NOMO-1 (cell line): ENCODE data around the gene ZNF862.
A peak's percentile ranks its signal among the peaks of the same experiment; 100 is the strongest.

Experiments
- DNase-seq, 2 experiments: peaks; one replicate each; lab custom pipeline; 2025; ENCODE audit not compliant: unreplicated experiment in 2 of 2; lab: John Stamatoyannopoulos, UW

ZNF862 gene

DNA sequence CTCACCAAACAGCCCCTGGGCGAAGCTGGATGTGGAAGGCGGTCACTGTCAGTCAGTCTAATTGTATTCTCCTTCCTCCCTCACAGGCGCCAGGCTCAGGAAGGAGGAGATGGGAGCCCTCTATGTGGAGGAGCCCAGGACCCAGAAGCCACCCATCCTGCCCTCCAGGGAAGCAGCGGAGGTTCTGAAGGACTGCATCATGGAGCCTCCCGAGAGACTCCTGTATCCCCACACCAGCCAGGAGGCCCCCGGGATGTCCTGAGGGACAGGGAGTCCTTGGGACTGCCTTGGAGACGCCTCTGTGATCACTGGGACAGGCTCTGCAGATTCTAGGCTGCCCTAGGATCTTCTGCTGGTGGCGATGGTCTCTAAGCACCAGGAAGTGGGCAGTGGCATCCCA, 25.8 kb downstream of the ZNF862 start:
- DNase-seq = no peak

DNA sequence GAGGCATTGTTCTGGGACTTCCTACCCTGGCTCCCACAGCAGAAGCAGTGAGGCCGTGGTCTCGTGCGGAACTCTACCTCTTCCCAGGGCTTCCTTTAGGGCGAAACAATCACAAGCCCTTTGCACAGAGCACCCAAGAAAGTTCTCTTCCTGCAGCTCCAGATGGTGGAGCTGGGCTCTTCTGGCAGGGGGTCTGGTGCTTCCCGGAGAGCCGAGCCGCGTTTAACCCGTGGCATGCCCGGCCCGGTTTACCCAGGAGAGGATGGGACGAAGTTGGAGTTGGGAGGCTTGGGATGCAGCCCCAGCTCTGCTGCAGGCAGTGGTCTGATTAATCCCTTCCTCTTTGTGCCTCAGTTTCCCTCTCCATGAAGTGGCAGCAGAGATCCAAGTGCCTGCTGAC, 26.6 kb downstream of the ZNF862 start:
- DNase-seq = no peak

DNA sequence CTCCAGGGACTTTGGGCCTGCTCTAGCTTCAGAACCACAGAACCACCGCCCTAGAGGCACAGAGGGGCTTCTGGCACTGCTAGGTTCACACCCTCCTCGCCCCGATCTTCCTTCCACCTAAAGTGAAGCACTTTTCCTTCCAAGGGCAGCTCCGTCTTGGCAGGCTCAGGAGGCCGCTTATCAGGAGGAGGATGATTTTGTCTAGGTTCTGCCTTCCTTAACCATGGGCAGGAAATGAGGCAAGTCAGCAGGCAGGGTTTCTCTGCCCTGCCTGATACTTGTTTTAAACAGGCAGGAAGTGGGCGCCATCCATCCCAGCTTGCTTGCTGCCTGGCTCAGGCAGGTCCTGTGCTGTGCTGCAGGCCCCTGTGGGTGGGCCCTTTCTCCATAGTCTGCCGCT, 27.3 kb downstream of the ZNF862 start:
- DNase-seq = no peak

DNA sequence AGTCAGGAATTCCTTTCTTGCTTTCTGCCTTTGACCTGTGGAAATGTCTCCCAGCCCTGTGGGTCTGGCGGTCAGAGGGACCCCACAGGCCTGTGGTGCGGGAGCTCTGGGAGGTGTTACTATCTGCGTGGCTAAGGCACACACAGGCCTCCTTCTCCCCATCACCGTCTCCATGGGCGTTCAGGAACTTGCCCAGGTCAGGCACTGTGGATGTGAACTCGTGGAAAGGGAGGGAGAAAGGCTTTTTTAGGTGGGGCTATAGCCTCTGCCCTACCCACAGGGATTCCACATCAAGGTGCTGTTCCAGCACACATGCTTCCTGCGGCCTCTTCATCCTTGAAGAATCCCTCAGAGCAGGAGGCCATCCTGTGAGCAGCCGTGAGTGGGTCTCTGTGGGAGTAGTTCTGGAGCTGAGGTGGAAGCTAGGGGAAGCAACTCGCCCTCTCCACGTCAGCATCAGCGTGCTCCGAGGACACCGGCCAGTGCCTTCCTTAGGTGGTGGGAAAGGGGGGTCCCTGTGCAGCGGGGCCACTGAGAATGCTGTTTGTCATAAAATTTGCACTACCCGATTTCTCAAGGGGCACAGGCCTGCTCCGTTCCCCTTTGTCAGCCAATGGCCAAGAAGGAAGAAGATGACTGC, 28.1 kb downstream of the ZNF862 start:
- DNase-seq = no peak

DNA sequence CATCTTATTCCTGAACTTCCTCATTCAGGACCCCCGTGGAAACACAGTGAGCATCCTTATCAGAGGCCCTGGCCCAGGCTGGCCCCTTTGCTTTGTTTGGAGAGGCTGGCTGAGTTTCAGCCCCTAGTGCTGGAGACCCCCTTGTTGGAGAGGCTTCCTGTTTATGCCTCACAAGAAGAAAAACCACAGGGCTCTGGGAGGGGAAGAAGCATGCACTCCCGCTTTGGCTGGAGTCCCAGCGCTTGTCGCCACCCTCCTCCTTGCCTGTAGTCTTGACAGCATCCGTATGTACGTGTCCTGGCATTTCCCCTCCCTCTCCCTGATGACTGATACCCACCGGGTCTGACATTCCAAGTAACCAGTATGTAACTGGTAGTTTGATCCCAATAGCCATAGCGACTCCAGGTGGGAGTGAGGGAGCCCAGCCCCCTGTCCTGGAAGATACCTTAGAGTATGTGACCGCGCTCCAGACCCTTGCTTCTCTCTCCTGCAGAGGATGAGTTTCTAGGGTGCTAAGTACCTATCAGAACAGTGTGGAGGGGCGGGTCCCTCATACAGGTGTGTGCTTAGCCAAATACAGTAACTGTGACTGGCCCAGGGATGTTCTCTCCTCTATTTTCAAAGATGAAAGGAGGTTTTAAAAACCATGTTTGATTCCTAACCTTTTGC, 28.7 kb downstream of the ZNF862 start:
- DNase-seq = no peak

DNA sequence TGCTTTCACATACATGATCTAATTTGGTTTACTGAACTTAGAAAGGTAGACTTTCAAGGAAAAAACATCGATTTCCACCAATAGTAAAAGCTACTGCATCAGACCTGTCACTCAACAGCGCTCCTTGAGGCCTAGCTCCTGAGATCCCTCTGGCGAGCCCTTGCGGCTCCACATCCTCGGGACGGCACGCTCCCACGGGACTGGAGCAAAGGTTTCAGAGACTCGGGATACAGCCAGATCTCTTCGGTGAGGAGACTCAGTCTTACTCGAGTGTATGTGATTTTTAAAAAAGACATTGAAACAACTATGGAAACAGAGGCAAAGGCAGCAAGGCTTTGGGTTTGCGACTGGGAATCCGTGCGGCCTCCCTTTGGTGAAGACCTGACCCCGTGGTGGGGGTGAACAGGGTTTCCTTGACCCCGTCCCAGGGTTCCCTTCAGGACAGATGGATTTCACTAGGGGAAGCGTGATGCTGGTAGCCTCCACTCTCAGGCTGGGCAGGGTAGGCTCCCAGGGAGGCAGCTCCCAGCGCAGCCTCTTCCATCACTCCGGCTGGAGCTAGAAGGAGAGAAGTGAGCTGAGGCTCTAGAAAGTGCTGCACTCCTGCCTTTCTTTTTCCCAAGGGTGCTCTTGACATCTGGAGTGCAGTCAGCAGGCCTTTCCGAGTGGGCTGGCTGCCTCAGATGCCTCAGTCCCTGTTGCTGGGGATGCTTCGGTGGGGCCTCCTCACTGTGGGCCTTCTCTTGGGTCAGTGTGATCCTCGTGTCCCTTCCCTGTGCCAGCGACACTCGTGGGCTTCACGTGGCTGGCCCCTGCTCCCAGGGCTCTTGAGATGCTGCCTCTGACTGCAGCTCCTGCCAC, 29.8 kb downstream of the ZNF862 start:
- no peak for DNase-seq

DNA sequence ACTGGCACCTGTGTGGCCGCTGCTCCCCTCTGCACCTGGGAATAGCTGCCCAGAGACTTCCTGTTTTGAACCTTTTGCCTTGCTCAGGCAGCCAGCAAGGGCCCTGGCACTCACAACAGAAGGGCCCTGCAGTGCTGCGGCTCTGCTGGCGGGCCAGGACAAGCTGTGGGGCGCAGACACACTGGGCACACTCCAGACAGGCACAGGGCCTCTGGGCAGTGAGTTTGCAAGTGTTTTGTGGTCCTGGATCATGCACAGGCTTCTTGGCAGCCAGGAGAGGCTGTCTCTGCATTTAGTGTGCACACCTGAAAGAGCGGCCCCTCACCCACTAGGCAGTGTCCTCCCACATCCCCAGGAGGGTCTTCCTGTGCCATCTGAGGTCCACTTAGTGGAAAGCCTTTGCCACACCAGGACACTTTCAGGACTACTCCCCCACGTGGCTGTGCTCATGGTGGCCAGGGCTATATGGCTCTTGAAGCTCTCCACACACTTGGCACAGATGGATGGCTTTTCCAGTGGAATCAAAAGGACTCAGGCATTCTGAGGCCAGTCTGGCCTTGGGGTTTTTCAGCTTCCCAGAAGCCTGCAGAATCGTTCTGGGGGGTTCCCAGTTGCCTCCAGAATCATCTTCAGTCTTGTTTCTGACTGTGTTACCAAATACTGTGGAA, 30.6 kb downstream of the ZNF862 start:
- no peak for DNase-seq

DNA sequence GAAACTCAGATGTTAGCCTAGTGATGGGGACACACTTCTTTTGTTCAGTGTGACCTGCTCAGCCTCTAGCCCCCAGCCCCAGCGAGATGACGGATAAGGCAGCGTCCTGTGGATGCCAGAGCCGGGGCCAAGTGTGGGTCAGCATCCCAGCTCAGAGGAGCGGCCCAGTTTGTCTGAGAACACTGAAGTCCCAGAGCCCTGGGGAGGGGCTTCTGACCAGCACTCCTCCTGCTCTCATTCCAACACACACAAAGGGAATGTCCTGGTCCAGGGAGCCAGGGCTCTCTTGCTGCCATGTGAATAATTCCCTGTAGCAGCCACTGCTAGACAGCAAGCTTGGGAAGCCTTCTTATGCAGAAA, 31.1 kb downstream of the ZNF862 start:
- DNase-seq = no peak

DNA sequence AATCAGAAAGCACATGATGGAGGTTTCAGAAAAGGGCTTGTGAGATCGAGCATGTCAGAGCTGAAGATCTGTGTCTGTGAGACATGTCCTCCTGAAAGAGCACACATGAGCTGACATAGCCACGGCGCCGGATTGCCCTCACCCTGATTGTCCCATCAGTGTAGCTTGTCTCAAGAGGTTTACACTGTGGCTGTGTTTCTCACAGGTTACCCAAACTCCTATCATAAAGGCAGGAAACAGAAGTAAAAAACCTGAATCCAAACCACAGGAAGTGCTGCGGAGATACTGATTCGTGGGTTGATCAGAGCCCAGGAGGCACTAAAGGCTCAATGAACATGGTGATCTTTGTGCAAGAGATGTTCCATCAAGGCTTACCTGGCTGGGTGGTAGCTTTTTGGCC, 31.7 kb downstream of the ZNF862 start:
- DNase-seq = no peak

DNA sequence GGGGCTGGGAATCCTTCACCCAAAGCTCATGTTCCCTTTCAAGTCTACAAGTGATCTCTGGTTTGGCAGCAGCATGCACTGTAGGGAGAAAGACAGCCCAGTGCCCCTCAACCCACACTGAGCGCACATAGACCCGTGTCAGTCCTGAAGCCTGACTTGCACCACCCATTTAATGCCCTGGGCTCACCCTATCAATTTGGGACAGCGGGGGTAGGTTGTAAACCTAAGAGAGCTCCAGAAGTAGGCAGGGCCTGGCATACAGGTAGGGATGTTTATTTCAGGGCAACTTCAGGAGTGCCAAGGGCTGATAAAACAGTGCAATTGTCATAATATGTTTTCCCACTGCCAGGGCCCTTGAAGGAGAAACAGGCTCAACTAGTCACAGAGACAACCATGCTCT, 32.1 kb downstream of the ZNF862 start:
- no peak for DNase-seq

DNA sequence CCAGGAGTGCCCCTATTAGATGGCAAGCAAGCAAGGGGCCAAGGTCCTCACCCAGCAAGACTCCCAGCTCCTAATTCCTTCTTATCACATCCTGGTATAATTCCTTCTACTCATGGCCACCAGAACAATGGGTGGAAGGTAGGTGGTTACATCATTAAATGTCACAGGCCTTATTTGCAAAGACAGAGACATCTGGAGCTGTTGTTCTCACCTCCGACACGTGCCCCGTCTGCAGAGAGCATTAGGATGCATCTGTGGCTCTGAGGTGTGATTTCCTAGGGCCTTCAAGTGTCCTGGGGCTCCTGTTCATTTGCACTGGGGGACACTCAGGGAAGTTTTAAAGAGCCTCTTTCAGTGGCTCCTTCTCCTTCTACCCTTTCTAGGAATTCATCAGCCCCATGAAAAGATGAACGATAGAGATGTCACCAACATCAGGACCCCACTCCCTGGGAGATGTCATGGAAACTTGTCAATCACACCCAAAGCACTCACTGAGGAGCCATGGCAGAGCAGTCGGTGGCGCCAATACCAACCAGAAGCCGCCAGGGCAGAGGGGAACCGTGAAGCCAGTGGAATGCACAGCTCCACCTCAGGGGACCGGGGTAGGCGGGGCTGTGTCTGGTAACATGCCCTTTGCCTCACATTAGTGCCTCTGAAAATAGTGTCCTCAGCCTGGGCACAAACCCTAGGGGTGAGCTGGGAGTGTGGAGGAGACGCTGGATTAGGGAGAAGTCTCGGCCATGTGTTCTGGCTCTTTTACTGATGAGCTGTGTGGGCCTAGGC, 32.7 kb downstream of the ZNF862 start:
- no peak for DNase-seq

DNA sequence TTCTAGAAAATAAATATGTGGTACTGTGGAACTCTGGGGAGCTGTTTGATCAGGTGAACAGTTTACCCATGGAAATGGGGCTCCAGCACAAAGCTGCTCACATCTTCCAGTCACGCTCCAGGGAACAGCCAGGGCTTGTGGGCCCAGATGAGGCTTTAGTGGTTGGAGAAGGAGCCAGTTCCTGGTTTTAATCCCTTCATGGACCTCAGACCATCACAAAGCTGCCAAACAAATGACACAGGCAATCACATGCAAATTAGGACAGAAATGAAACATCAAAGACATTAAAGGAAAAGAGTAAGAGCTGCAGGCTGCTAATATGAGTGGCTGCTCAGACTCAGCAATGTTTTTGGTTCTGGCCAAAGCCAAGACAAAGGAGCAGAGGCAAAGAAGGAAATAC, 33.4 kb downstream of the ZNF862 start:
- no peak for DNase-seq

DNA sequence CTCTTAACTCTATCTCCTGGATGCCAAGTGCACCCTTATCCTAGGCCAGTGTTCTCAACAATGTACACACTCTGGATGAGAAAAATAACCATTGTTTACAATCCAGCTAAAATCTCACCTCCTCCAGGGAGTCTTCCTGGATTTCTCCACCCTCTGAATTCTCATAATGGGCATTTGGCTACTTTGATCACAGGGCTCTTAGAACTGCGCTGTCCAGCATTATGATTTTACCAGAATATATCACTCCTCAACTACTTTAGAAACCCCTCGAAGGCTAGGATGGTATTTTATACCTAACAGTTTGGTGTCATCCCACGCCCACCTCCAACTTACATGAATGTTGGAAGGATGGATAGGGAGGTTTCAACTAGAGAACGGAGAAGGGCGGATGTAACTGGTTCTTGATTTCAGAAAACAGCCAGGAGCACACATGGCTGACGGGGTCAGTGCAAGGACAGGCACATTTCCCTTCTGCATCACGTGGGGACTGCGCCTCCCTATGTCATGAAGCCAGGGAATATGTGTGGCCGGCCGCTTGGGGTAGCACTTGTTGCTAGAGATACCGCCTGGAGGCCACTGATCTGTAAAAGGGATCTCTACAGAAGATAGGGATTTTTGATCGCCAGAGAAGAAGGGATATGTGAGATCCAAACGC, 34.4 kb downstream of the ZNF862 start:
- DNase-seq = no peak

DNA sequence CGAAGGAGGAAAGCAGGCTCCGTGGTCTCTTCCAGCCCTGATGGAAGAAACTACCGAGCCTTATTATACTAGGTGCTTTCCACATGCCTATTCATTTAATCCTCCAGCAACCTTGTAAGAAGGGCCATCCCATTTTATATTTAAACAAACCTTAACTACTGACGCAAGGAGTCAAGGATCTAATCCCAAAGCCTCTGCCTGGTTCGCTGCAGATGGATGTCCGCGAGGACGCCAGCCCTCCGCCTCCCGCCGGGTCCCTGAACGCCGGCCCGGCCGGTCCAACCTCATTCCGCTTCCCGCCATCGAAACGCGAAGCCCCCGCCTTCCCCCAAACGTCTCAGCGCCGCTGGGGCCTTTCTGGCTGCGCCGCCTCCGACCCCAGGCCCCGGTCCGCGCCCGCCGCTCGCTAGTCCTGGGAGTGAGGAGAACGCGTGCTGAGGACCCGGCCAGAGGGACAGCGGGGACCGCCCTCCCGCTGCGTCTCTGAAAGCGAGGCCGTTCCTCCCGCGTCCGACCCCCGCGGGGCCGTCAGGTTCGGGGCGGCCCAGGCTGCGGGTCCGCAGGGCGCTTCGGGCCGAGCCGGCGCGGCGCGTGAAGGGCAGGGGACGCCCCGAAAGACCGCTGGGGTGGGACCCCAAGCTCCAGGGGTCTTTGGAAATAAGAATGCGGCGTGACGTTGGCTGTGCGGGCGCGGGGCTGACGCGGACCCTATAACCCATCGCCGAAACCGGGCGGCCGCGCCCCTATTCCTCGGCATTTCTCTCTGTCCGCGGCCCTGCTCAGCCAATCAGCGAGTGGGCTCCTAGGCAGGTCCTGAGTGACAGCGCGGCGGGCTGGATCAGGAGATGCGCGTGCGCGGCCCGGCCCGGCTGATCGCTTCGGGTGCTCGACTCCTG, 35.1 kb downstream of the ZNF862 start, which contains the start of gene ATP6V0E2:
TSS of gene ATP6V0E2 (plus strand) at position 896 of the 896 bp plus-strand sequence. CDS start 97 bp downstream, outside the sequence.
- DNase-seq = peak; percentile 38 to 58

DNA sequence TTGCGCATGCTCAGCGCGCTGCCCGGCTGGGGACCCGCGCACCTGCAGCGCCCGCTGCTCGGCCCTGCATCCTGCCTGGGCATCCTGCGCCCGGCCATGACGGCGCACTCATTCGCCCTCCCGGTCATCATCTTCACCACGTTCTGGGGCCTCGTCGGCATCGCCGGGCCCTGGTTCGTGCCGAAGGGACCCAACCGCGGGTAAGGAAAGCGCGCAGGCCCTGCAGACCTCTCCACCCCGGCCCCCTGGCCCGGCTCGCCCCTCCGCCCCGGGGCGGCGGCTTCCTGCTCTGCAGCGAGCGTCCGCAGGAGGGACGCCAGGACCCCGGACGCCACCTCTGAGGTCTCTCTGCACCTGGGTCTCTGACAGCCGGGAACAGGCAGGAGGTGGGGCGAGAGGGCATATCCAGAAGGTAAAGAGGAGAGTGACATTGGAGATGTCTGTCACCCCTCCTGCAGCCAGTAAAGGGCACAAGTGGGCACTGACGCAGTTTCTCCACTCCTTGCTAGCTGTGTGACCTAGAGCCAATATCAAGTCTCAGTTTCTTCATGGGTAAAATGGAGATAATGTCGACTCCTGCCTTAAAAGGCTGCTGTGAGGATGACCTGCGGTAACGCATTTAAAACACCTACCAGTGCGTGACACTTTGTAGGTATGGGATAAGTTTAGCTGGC, 35.9 kb downstream of the ZNF862 start:
- DNase-seq = no peak

DNA sequence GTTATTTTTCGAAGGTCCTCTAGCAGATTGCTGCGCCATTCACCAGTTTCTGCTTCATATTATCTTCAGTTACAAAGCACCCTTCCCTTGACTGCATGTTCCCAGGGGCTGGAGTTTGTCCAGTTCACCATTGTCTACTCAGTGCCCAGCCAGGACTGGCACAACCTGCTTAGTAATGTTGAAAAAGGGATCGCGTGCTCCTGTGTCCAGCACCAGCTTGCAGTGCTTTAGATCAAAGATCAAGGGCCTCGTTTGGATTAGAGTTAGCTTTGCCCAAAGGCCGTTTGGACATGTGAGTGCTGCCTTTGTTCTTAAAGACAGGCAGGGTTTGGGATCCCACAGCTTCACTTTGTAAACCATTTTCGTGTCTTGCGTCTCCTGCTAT, 36.5 kb downstream of the ZNF862 start:
- no peak for DNase-seq

DNA sequence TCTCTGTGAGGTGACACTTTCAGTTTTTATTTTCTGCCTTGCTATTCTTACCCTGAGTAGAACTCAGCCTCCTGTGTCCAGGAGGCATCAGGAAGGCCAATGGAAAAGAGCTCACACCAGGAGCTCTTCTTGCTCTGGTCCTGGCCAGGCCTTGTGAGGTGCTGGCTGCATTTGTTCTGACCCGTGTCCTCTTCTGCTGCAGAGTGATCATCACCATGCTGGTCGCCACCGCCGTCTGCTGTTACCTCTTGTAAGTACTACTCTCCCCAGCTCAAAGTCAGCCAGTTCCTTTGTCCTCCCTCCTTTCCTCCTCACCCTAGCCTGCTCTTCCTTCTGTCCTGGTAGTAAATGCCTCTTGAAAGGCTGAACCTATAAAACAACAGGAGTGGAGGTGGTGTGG, 37.2 kb downstream of the ZNF862 start:
- DNase-seq = no peak

DNA sequence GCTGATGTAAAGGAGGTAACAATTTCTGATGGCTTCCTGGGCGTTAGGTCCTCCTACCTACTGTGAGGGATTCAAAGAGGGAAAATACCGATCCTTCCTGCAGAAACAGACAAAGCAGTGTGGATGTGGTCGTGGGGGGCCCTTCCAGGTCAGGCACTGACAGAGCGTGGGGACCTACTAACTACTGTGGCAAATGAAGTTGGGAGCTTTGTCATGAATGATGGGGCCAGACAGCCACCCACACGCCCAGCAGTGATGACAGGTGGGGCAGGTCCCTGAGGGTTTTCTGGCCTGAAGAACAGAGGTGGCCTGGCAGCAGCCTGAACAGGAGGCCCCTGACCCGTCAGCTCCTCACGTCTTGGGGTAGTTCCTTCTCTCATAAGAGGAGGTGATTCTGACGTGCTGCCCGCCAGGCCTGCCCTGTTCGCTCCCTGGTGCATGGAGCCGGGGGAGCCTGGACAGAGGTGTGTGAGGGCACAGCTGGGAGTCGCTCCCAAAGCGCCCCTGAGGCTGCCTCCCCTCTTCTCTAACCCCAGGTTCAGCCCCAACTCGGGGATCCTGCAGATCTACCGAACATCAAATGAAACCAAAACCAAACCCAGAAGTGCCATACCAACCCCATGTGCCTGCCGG, 39.8 kb downstream of the ZNF862 start:
- no peak for DNase-seq
